ACC112 (cell line): ENCODE measurements around the gene GNPAT.

Experiments used
- H2AFZ ChIP-seq: fragments of 200-600 bp; sonication (generic); one replicate; pipeline ENCODE4 v1.6.0; 2017; ENCODE audit warnings: antibody characterized with exemption, low read length; ENCODE audit not compliant: unreplicated experiment
- H3K27ac ChIP-seq: fragments of 200-600 bp; sonication (generic); 2 replicates; pipeline ENCODE4 v1.5.1; 2014; ENCODE audit warnings: low read depth, mild to moderate bottlenecking, antibody characterized with exemption, low read length, moderate library complexity
- H3K27me3 ChIP-seq: fragments of 200-600 bp; sonication (generic); 2 replicates; pipeline ENCODE4 v1.6.1; 2014; ENCODE audit warnings: mild to moderate bottlenecking, antibody characterized with exemption, low read length, moderate library complexity, mixed read lengths; ENCODE audit not compliant: insufficient read depth
- H3K36me3 ChIP-seq: fragments of 200-600 bp; sonication (generic); 2 replicates; pipeline ENCODE4 v1.6.1; 2016; ENCODE audit warnings: mild to moderate bottlenecking, antibody characterized with exemption, low read length, moderate library complexity, mixed read lengths; ENCODE audit not compliant: insufficient read depth
- H3K4me1 ChIP-seq: fragments of 200-600 bp; sonication (generic); one replicate; pipeline ENCODE4 v1.6.1; 2016; ENCODE audit warnings: low read length, mixed read lengths; ENCODE audit not compliant: insufficient read depth, unreplicated experiment, control insufficient read depth
- H3K4me3 ChIP-seq: fragments of 200-600 bp; sonication (generic); 2 replicates; pipeline ENCODE4 v1.5.1; 2014; ENCODE audit warnings: mild to moderate bottlenecking, low read depth, low read length
- H3K79me2 ChIP-seq: fragments of 200-600 bp; sonication (generic); one replicate; pipeline ENCODE4 v1.6.0; 2016; ENCODE audit warnings: low read length; ENCODE audit not compliant: control insufficient read depth, unreplicated experiment, insufficient read depth

Gene GNPAT

DNA sequence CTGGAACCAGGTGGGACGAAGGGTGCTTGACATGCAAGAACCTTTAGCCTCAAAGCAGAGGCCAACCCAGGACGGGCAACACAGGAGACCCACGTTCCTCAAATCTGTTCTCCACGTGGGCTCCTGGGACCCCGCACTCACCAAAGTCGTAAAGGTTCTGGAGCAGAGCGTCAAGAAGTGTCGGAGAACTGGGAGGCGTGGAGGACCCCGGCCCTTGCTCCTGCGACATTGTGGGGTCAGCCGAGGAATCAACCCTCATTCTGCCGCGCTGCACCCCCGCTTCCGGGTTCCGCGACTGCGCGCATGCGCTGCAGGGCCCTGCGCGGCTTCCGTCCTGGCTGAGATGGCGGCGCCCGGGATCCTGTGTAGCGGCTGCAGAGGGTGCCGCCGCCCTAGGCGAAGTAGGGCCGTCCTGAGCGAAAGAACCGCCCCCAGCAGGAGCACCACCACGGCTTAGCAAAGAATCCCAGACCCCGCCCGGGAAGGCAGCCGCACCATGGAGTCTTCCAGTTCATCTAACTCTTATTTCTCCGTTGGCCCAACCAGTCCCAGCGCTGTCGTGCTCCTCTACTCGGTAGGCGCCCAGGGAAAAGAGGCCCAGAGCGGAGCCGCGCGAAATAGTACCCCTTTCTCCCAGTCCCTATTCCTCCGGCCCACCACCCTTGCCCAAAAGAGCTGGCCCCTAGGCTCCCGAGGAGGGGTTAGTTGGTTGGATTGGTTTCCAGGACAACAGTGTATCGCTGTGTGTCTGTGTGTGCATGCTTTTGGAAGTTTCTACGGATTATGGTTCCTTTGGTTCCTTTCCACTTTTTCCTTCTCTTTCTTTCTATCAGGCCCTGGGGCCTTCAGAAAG, at the start of gene GNPAT:
TSS of gene GNPAT (plus strand) at position 330 of the 853 bp plus-strand sequence. CDS start at position 497, 167 bp downstream.
- Histone ChIP-seq H3K79me2 (peaks cover 57% of the 10 kb centered on the region), H3K4me3 (peak within 1 kb of the TSS; percentile 78), H3K27ac (peak within 1 kb of the TSS; percentile 14; the same call in 1 of the 2 replicates), H3K27me3 (no peaks in the 10 kb centered on the region), H2AFZ (peak within 1 kb of the TSS; percentile 97), H3K36me3 (peaks cover 7% of the 10 kb centered on the region; the same call in 1 of the 2 replicates), H3K4me1 (peaks cover 18% of the 10 kb centered on the region)

DNA sequence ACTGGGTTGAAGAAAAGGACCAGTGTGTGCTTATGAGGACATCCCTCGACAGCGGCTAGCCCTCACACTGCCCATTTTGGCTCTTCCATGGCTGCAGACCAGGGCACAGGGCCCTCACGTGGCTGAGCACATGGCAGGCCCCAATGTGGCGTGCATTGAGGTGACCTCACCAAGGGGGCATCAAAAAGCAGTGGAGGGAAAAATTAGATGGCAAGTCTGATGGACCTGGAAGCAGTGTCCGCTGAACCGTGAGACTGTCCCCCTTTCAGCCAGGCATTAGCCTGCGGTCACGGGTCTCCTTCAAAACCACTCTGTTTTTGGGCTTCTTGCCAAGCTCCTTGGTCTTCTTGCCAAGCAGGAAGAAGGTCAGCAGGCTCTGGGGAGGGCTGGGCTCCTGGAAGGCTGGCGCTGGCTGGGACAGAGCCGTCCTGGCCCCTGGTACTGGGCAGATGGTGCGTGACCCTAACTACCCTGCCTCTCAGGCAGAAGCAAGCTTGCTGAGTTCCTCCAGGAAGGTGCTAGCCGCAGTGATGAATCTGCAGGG, 48.3 kb upstream of the GNPAT start:
- Histone ChIP-seq H3K4me3 (no peak overlapping the region), H3K27me3 (peaks cover 33% of the 10 kb centered on the region), H2AFZ (no peak overlapping the region), H3K36me3 (no peaks in the 10 kb centered on the region), H3K27ac (no peak overlapping the region), H3K79me2 (no peaks in the 10 kb centered on the region), H3K4me1 (no peaks in the 10 kb centered on the region)

DNA sequence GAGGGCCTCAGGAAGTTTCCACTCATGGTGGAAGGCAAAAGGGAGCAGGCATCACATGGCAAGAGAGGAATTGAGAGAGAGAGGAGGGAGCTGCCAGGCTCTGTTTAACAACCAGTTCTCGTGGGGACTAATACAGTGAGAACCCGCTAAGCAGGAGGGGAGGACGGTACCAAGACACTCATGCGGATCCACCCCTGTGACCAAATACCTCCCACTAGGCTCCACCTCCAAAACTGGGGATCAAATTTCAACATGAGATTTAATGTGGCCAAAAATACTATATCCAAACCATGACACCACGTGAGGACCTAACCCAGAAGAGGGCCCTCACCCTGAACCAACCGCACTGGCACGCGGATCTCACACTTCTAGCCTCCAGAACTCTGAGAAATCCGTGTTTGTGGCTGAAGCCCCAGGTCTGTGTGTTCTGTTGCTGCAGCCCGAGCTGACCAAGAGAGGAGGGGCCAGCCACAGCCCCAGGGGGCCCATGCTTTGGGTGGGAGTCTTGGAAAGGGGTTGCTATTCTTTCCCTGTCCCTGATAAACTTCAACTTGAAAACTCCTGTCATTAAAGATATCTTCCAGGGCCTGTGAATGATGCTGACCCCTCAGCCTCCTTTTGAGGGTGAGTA, 47.2 kb upstream of the GNPAT start:
- Histone ChIP-seq H3K79me2 (no peaks in the 10 kb centered on the region), H3K4me1 (no peaks in the 10 kb centered on the region), H2AFZ (no peak overlapping the region), H3K4me3 (no peak overlapping the region), H3K36me3 (no peaks in the 10 kb centered on the region), H3K27ac (no peak overlapping the region), H3K27me3 (peaks cover 26% of the 10 kb centered on the region)

DNA sequence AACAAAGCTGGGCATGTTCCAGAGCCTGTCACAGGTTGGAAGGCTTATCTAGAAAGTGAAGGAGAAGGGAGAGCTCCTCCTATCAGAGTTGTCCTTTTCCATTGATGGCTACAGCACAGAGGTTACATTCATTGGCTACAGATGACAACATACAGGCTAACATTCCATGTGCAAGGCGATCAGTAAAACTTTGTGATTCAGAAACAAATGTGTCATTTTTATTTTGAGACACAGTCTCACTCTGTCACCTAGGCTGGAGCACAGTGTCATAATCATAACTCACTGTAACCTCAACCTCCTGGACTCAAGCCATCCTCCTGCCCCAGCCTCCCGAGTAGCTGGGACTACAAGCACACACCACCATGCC, 46.6 kb upstream of the GNPAT start:
- Histone ChIP-seq H3K79me2 (no peaks in the 10 kb centered on the region), H3K27me3 (peaks cover 20% of the 10 kb centered on the region), H2AFZ (no peak overlapping the region), H3K4me1 (no peaks in the 10 kb centered on the region), H3K4me3 (no peak overlapping the region), H3K36me3 (no peaks in the 10 kb centered on the region), H3K27ac (no peak overlapping the region)

DNA sequence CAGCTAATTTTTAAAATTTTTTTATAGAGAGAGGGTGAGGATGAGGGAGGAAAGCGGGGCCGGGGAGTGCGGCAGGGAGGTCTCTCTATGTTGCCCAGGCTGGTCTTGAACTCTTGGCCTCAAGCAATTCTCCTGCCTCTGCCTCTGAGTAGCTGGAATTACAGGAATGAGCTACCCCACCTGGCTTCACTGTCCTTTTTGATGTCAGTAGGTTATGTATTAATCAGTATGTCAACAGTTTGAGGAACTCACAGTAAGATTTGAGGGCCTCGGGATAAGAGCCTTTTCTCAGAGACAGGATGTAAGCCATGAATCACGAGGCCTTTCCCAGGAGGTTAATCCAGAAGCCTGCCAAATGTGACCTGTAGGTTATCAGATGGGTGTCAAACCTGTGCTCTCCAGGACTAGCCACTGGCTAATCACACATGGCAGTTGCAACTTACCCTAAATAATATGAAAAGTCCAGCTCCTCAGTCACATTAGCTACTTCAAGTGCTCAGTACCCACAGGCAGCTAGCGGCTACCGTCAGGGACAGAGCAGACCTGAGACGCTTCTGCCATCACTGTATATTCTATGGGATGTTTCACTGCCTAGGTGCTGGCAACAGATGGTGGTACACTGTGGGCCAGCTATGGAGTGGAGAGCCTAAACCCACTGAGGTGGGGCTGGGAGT, 46.0 kb upstream of the GNPAT start:
- no peaks in the 10 kb centered on the region for H3K36me3 ChIP-seq
- no peak overlapping the region for H3K27ac ChIP-seq
- no peak overlapping the region for H2AFZ ChIP-seq
- no peaks in the 10 kb centered on the region for H3K4me1 ChIP-seq
- H3K27me3 ChIP-seq, result peaks cover 14% of the 10 kb centered on the region
- no peaks in the 10 kb centered on the region for H3K79me2 ChIP-seq
- no peak overlapping the region for H3K4me3 ChIP-seq

DNA sequence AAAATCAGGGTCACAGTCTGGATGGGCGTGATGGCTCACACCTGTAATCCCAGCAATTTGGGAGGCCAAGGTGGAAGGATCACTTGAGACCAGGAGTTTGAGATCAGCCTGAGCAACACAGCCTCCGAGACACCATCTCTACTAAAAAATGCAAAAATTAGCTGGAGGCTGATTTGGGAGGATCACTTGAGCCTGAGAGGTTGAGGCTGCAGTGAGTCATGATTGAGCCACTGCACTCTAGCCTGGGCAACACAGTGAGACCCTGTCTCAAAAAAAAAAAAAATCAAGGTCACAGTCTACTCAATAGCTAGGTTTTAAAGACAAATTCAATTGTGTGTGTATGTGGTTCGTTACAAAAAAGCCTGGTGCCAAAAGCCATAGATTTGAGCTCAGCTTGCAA, 44.7 kb upstream of the GNPAT start:
- no peaks in the 10 kb centered on the region for H3K36me3 ChIP-seq
- no peak overlapping the region for H2AFZ ChIP-seq
- H3K79me2 ChIP-seq, result no peaks in the 10 kb centered on the region
- H3K4me1 ChIP-seq, result peaks cover 3% of the 10 kb centered on the region
- H3K27me3 ChIP-seq, result peaks cover 10% of the 10 kb centered on the region
- H3K27ac ChIP-seq, result no peak overlapping the region
- no peak overlapping the region for H3K4me3 ChIP-seq

DNA sequence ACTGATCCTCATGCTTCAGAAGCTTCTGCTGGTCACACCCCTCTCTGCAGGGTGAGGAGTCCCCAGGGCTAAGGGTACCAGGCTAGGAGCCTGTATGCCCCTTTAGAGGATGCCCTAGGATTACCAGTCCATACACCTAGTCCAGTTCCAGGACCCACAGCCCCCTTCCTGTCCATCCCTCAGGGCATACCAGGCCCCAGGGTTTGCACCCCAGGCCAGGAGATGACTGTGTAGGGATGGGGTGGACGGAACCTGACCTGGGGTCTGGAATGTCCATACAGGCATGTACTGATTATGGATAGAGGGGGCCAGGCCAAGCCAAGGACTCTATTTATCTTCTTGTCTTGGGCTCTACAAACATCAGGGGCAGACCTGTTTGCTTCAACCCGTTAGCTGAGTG, 44.3 kb upstream of the GNPAT start:
- peaks cover 14% of the 10 kb centered on the region for H3K27me3 ChIP-seq
- H3K4me1 ChIP-seq, result peaks cover 3% of the 10 kb centered on the region
- H2AFZ ChIP-seq, result no peak overlapping the region
- H3K79me2 ChIP-seq, result no peaks in the 10 kb centered on the region
- no peaks in the 10 kb centered on the region for H3K36me3 ChIP-seq
- no peak overlapping the region for H3K27ac ChIP-seq
- no peak overlapping the region for H3K4me3 ChIP-seq

DNA sequence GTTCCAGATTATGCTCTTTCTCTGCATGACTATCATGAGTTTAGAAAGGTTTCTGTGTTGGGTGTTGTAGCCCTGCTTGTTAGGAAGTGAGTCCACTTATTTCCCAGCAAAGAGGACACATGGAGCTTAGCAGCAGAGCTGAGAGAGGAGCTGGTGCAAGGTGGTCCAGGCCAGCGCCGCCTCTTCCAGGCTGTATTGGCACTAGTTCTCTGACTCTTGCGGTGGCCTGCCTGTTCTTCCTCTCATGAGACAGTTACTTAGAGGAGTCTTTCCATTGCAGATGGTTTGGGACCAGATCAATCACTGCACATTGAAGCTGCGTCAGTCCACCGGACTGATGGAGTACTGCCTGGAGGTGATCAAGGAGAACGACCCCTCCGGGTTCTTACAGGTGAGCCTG, 41.1 kb upstream of the GNPAT start:
- H3K4me1 ChIP-seq, result peaks cover 3% of the 10 kb centered on the region

DNA sequence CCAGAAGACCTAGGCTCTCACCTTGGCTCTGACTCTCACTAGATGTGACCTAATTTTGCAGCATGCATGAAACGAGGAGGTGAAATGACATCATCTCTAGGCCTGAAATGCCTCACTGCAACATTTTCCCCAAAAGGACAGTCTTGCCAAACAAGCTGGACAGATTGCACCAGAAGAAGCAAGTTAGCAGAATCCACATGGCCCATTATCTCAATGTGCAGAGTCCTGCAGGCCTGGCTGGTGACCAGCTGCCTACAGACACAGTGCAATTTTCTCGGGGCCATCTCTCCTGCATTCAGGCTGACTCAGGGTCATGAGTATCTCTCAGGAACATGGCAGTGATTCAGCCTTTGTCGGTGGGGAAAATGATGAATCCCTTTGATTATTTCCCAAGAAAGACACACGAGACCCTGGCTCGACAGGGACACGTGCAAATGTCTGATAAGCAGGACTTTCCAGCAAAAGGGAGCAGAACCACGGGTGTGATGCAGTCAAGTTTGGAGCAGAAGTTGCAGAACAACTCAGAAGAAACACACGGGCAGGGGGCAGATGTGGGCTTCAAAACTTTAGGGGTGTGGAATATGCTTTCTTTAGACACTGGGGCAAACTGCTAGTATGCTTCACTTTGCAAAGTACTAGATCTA, 40.5 kb upstream of the GNPAT start:
- Histone ChIP-seq H3K27me3 (peaks cover 46% of the 10 kb centered on the region), H3K79me2 (no peaks in the 10 kb centered on the region), H3K36me3 (no peaks in the 10 kb centered on the region), H3K4me3 (no peak overlapping the region), H3K4me1 (peaks cover 3% of the 10 kb centered on the region), H2AFZ (no peak overlapping the region), H3K27ac (no peak overlapping the region)

More for the DNA sequence above, 41.1 kb upstream of the GNPAT start:
- Histone ChIP-seq H3K79me2 (no peaks in the 10 kb centered on the region), H3K27ac (no peak overlapping the region), H3K36me3 (no peaks in the 10 kb centered on the region), H2AFZ (no peak overlapping the region), H3K4me3 (no peak overlapping the region), H3K27me3 (peaks cover 42% of the 10 kb centered on the region)

DNA sequence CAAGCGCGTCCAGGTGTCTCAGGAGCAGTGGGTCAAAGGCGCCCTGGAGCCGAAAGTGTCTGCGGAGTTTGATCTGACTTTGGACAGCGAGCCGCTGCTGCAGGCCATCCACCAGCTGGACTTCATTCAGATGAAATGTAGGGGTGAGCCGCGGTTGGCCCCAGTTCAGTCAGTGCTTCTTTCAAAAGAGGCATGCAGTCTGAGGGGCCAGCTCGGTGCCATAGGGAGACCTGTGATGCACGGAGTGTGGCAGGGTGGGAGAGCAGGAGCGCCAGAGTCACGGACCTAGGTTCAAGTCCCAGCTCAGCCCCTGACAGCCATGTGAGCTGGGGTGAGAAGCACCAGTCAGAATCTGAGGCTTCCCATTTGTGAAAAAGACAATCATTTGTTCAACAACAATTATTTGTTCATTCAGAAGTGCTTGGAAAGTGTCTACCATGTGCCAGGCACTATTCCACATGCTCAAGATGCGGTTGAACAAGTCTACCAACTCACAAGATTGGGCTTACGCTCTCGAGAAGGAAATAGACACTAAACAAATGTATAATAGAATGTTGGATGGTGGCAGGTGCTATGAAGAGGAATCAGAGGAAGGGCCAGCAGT, 39.5 kb upstream of the GNPAT start:
- no peaks in the 10 kb centered on the region for H3K79me2 ChIP-seq
- peaks cover 3% of the 10 kb centered on the region for H3K4me1 ChIP-seq
- no peak overlapping the region for H2AFZ ChIP-seq
- H3K27ac ChIP-seq, result no peak overlapping the region
- no peak overlapping the region for H3K4me3 ChIP-seq
- no peaks in the 10 kb centered on the region for H3K36me3 ChIP-seq
- peaks cover 45% of the 10 kb centered on the region for H3K27me3 ChIP-seq
